GM12878 (cell line): ENCODE results near the gene KATNB1. TPM values are rescaled to one million over a fixed set of nuclear protein-coding genes. Genes with fewer than 3 reads are reported as not detected.

ENCODE experiments used
- ATAC-seq: fragments of 200-7000 bp; cut with Tn5 transposase; 3 replicates; pipeline ENCODE4 v1.9.1; 2020; ENCODE audit warnings: mild to moderate bottlenecking, moderate library complexity
- BruUV-seq: library from RNA; stranded (reverse); fragments of 400-500 nt; replicated peaks from 2 replicates; lab custom pipeline; 2021; lab: Mats Ljungman, UMichigan
- CTCF ChIA-PET: fragments of 300-600 bp; sonication (Branson Sonifier 250); formaldehyde crosslinking; extraction: SDS; loops from one replicate; lab custom pipeline; 2021; ENCODE audit warnings: inconsistent platforms; lab: Yijun Ruan, JAX
- POLR2A ChIA-PET: fragments of 350-600 bp; formaldehyde crosslinking; extraction: SDS; loops from one replicate; lab custom pipeline; 2021; ENCODE audit warnings: inconsistent platforms; lab: Charles Lee
- RAD21 ChIA-PET: fragments of 300-600 bp; sonication (Branson Sonifier 250); formaldehyde crosslinking; loops from one replicate; lab custom pipeline; 2023; ENCODE audit warnings: antibody characterized with exemption; ENCODE audit not compliant: unreplicated experiment; lab: Charles Lee
- SMC1A ChIA-PET: fragments of 300-600 bp; sonication (Branson Sonifier 250); formaldehyde crosslinking; loops from one replicate; lab custom pipeline; 2023; ENCODE audit not compliant: unreplicated experiment, uncharacterized antibody; lab: Charles Lee
- DNase-seq: peaks from one replicate; pipeline ENCODE4 v3.0.0-alpha.2; 2011; ENCODE audit warnings: low read depth, low spot score
- FAIRE-seq: peaks from 3 replicates; lab custom pipeline; 2011; peaks lifted over from hg19 to GRCh38; lab: Jason Lieb, UNC
- H2AFZ ChIP-seq: 2 replicates; pipeline ENCODE4 v1.6.0; 2011; ENCODE audit warnings: low read depth, low read length, control low read depth; ENCODE audit not compliant: control insufficient read depth
- H3K27ac ChIP-seq: 2 replicates; pipeline ENCODE4 v1.5.1; 2011; ENCODE audit warnings: control low read depth; ENCODE audit not compliant: control insufficient read depth, insufficient read depth
- H3K27me3 ChIP-seq, 2 experiments: replicated peaks in 1 of 2; 2 replicates each; pipeline versions ENCODE4 v1.6.0 to v1.6.1; 2011; ENCODE audit warnings: low read length in 1 of 2; ENCODE audit not compliant: control insufficient read depth in 2 of 2, insufficient read depth in 2 of 2
- H3K36me3 ChIP-seq, 2 experiments: 2 replicates each; pipeline ENCODE4 v1.5.1; 2011; ENCODE audit warnings: low read length in 1 of 2; ENCODE audit not compliant: control insufficient read depth in 2 of 2, insufficient read depth in 2 of 2
- H3K4me1 ChIP-seq: 2 replicates; pipeline ENCODE4 v1.6.1; 2011; ENCODE audit warnings: mild to moderate bottlenecking, low read length, moderate library complexity, mixed read lengths; ENCODE audit not compliant: control insufficient read depth, insufficient read depth
- H3K4me2 ChIP-seq: 2 replicates; pipeline ENCODE4 v1.6.0; 2011; ENCODE audit warnings: control low read depth; ENCODE audit not compliant: control insufficient read depth, insufficient read depth
- H3K4me3 ChIP-seq: fragments of 200-600 bp; sonication (generic); 2 replicates; pipeline ENCODE4 v1.5.1; 2016
- H3K79me2 ChIP-seq: 2 replicates; pipeline ENCODE4 v1.6.0; 2011; ENCODE audit warnings: low read length; ENCODE audit not compliant: control insufficient read depth, insufficient read depth
- H3K9ac ChIP-seq: 2 replicates; pipeline ENCODE4 v1.8.0; 2011; ENCODE audit warnings: low read length, control low read depth, mixed read lengths; ENCODE audit not compliant: control insufficient read depth, insufficient read depth
- H3K9me3 ChIP-seq: replicated peaks from 3 replicates; pipeline ENCODE4 v1.5.1; 2011; ENCODE audit warnings: mild to moderate bottlenecking, low read length; ENCODE audit not compliant: control insufficient read depth, insufficient read depth
- H4K20me1 ChIP-seq: 2 replicates; pipeline ENCODE4 v1.6.0; 2011; ENCODE audit not compliant: control insufficient read depth, insufficient read depth
- CBFB ChIP-seq: IDR thresholded peaks from 2 replicates; pipeline ENCODE4 v1.6.1; 2016; ENCODE audit warnings: antibody characterized with exemption, low read depth
- DPF2 ChIP-seq: fragments of 450-650 bp; IDR thresholded peaks from 2 replicates; pipeline ENCODE4 v1.6.1; 2017; ENCODE audit warnings: mild to moderate bottlenecking
- ESRRA ChIP-seq: IDR thresholded peaks from 2 replicates; pipeline ENCODE4 v1.6.1; 2012; ENCODE audit warnings: mild to moderate bottlenecking, low read length, improper control_type of control experiment
- EZH2 ChIP-seq: IDR thresholded peaks from 2 replicates; pipeline ENCODE4 v1.6.1; 2012; ENCODE audit warnings: low read depth, mild to moderate bottlenecking, control low read depth, inconsistent platforms, low read length, borderline replicate concordance; ENCODE audit not compliant: control insufficient read depth
- HDAC2 ChIP-seq: fragments of 200-600 bp; sonication (generic); IDR thresholded peaks from 2 replicates; pipeline ENCODE4 v1.6.1; 2017
- NFYB ChIP-seq: IDR thresholded peaks from 2 replicates; pipeline ENCODE4 v1.6.1; 2011; ENCODE audit warnings: low read depth, mild to moderate bottlenecking, low read length, improper control_type of control experiment, moderate library complexity; ENCODE audit not compliant: insufficient read depth
- RUNX3 ChIP-seq: IDR thresholded peaks from 2 replicates; pipeline ENCODE4 v1.6.1; 2012; ENCODE audit warnings: low read length, inconsistent platforms
- SPI1 ChIP-seq: IDR thresholded peaks from 2 replicates; pipeline ENCODE4 v1.6.1; 2011; ENCODE audit warnings: low read depth, mild to moderate bottlenecking, low read length, moderate library complexity, borderline replicate concordance; ENCODE audit not compliant: insufficient read depth
- SREBF2 ChIP-seq: IDR thresholded peaks from 2 replicates; pipeline ENCODE4 v1.6.1; 2012; ENCODE audit warnings: mild to moderate bottlenecking, low read length
- YBX1 ChIP-seq: fragments of 450-650 bp; IDR thresholded peaks from 2 replicates; pipeline ENCODE4 v1.6.1; 2016; ENCODE audit warnings: antibody characterized with exemption
- ZBED1 ChIP-seq: IDR thresholded peaks from 2 replicates; pipeline ENCODE4 v1.6.1; 2016; ENCODE audit warnings: borderline replicate concordance
- WGBS: methylation state at CpG from one replicate; pipeline ENCODE4 v1.1.6; 2016; ENCODE audit warnings: low lambda C conversion rate; ENCODE audit not compliant: insufficient replicate concordance, insufficient coverage; ENCODE audit errors: missing lambda C conversion rate; 5-methylcytosine and 5-hydroxymethylcytosine counted together
- in situ Hi-C: fragments of 300-500 bp; cut with MboI; formaldehyde crosslinking; loops from 9 replicates; pipeline ENCODE4 v1.14.3; 2018; ENCODE audit warnings: mixed read lengths
- intact Hi-C: fragments of 100-400 bp; cut with micrococcal nuclease; formaldehyde crosslinking; loops from one replicate; pipeline ENCODE4 v1.14.2; 2022; ENCODE audit not compliant: unreplicated experiment
- polyA plus RNA-seq, 11 experiments: library from polyadenylated mRNA; depleted of rRNA in 4 of 11; unstranded in 6 of 11; stranded (reverse) in 5 of 11; fragments of >200 nt; fragmentation: Nextera tagmentation in 4 of 11; fragmentation: Illumina TruSeq in 1 of 11; extraction: Ambion mirVana in 4 of 11; extraction: Trizol in 1 of 11; gene quantifications; 1 replicate in 1 of 11; 2 replicates in 10 of 11; pipeline versions ENCODE4 v1.2.1 to v1.2.3, GENCODE V29; 2011 to 2016; ENCODE audit warnings: inconsistent platforms in 2 of 11, missing spikeins in 2 of 11, low read depth in 1 of 11
- total RNA-seq, 4 experiments: library from RNA; depleted of rRNA in 3 of 4; stranded (reverse); fragments of >200 nt in 3 of 4; fragmentation: Illumina TruSeq in 1 of 4; extraction: Trizol in 1 of 4; gene quantifications; 2 replicates each; pipeline versions ENCODE4 v1.2.1 to v1.2.3, GENCODE V29; 2013 to 2021

The KATNB1 gene
- total and polyA plus RNA-seq, 10 of the 15 experiments (the other 5 are each of a cell fraction or from before 2014, with no cell fraction given) = 0.71 to 46.5 (median 19.5) TPM

- intact Hi-C loops (no loop called here), in situ Hi-C loops (no loop called here)
- RAD21 ChIA-PET = no interaction called here
- no peak overlapping the region for H3K4me3 ChIP-seq
- H3K4me1 ChIP-seq = no peaks in the 10 kb centered on the region
- FAIRE-seq (no peak), ATAC-seq (no peak), DNase-seq (no peak)
- CTCF ChIA-PET = no interaction called here
- BruUV-seq = no TSS peak
- no peaks in the 10 kb centered on the region for H3K27me3 ChIP-seq
- H2AFZ ChIP-seq = no peak overlapping the region
- no peaks in the 10 kb centered on the region for H4K20me1 ChIP-seq
- H3K27ac ChIP-seq = no peak overlapping the region
- POLR2A ChIA-PET = no interaction called here
- H3K9ac ChIP-seq = no peak overlapping the region
- WGBS = 31% methylated on average over 12 of the region's 12 CpGs
- H3K9me3 ChIP-seq = no peaks in the 10 kb centered on the region
- SMC1A ChIA-PET = interaction anchor here (0.5 kb wide), 1 partner anchor 32 kb away, joined by 4 read pairs; no protein-coding TSS in a partner anchor
- no peak for TF ChIP-seq SPI1
- no peak for TF ChIP-seq NFYB
- TF ChIP-seq YBX1 = no peak
- TF ChIP-seq EZH2 = no peak
- TF ChIP-seq, all 136 proteins: peak for 0
- Histone ChIP-seq H3K36me3 (no peaks in the 10 kb centered on the region; a peak in 1 of 4 replicates), H3K79me2 (no peaks in the 10 kb centered on the region), H3K4me2 (no peak overlapping the region)
Measured at GRCh38 chr16:57761957-57762356, 26.4 kb downstream of the KATNB1 start.

DNA sequence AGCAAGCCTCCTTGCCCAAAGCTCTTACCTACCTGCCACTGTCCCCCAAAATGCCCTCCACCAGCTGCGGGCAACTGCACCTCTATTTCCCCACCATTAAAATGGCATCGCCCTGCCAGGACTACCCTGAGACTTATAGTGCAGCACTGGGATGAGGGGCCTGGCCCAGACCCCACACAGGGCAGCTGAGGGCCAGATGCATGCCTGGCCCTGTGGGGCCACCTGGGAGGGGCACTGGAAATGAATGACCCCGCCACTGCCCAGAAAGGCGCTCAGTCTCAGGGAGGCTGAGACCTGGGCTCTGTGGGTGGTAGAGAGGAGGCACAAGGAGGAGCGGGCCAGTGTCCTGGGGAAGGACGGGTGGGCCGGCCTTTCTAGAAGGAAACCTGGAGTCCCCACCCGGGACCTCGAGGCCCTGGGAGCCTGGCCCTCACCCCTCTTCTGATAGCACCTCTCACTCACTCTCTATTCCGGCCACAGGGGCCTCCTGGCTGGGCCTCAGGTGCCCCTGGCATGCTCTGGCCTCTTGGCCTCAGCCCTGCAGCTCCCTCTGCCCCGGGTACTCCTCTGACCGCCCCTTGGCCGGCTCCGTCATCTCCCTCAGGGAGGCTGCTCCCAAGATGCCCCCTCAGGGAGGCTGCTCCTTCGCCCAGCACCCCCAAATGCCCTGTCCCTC is 26.9 kb downstream of the KATNB1 start:
- no peak for FAIRE-seq
- DNase-seq = no peak
- SMC1A ChIA-PET = interaction anchor here (0.5 kb wide), 1 partner anchor 31 kb away, joined by 4 read pairs; no protein-coding TSS in a partner anchor
- no peaks in the 10 kb centered on the region for H3K9me3 ChIP-seq
- H2AFZ ChIP-seq = no peak overlapping the region
- in situ Hi-C loops = no loop called here
- TF ChIP-seq ESRRA (no peak), HDAC2 (no peak), DPF2 (no peak), SREBF2 (no peak), RUNX3 (no peak), ZBED1 (no peak), CBFB (no peak)
- TF ChIP-seq, all 136 proteins: peak for 0
- Histone ChIP-seq H3K36me3 (no peaks in the 10 kb centered on the region; a peak in 1 of 4 replicates), H3K4me2 (no peak overlapping the region), H3K27ac (no peak overlapping the region), H3K4me3 (no peak overlapping the region), H4K20me1 (no peaks in the 10 kb centered on the region), H3K4me1 (no peaks in the 10 kb centered on the region), H3K9ac (no peak overlapping the region), H3K27me3 (no peaks in the 10 kb centered on the region), H3K79me2 (no peaks in the 10 kb centered on the region)
- BruUV-seq = no TSS peak
- whole genome bisulfite sequencing = 18% methylated on average over 14 of the region's 15 CpGs
- ATAC-seq = no peak
- intact Hi-C loops = no loop called here
- POLR2A ChIA-PET = no interaction called here
- RAD21 ChIA-PET = no interaction called here
- CTCF ChIA-PET = no interaction called here
